ENCODE measurements around the gene MYO18B. TPM values are rescaled to one million over a fixed set of nuclear protein-coding genes. Genes with fewer than 3 reads are reported as not detected.

MYO18B gene
- total RNA-seq, 4 donors from 2014 or later, result under 0.01 to 0.50 (median 0.13) TPM

- no peak for DNase-seq (ENCODE audit: extremely low spot score)
- no peaks in the 10 kb centered on the region for H3K4me1 ChIP-seq
- H3K4me3 ChIP-seq, result no peak overlapping the region
- peaks cover 0 to 28% (median 0%) of the 10 kb centered on the region in 4 donors for H3K27me3 ChIP-seq
- H3K36me3 ChIP-seq, result no peaks in the 10 kb centered on the region
- no peaks in the 10 kb centered on the region for H3K9me3 ChIP-seq
- no peak overlapping the region for H3K27ac ChIP-seq (replicated peaks in 1 of 4)
- no peak for TF ChIP-seq EP300 (IDR thresholded peaks at IDR 0.05)
- TF ChIP-seq POLR2A (IDR thresholded peaks at IDR 0.05; ENCODE audit: low read depth), result no peak
- no peak for TF ChIP-seq POLR2AphosphoS5 (IDR thresholded peaks at IDR 0.05)
- TF ChIP-seq, protein P1, sequence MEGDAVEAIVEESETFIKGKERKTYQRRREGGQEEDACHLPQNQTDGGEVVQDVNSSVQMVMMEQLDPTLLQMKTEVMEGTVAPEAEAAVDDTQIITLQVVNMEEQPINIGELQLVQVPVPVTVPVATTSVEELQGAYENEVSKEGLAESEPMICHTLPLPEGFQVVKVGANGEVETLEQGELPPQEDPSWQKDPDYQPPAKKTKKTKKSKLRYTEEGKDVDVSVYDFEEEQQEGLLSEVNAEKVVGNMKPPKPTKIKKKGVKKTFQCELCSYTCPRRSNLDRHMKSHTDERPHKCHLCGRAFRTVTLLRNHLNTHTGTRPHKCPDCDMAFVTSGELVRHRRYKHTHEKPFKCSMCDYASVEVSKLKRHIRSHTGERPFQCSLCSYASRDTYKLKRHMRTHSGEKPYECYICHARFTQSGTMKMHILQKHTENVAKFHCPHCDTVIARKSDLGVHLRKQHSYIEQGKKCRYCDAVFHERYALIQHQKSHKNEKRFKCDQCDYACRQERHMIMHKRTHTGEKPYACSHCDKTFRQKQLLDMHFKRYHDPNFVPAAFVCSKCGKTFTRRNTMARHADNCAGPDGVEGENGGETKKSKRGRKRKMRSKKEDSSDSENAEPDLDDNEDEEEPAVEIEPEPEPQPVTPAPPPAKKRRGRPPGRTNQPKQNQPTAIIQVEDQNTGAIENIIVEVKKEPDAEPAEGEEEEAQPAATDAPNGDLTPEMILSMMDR (IDR thresholded peaks at IDR 0.05), result no peak
- intact Hi-C loops (cut with DNase I), result no loop called here
- WGBS, result 50% methylated on average over 3 of the region's 3 CpGs
These were observed 303.9 kb downstream of the MYO18B start for GRCh38 chr22:26045860-26046259.

DNA sequence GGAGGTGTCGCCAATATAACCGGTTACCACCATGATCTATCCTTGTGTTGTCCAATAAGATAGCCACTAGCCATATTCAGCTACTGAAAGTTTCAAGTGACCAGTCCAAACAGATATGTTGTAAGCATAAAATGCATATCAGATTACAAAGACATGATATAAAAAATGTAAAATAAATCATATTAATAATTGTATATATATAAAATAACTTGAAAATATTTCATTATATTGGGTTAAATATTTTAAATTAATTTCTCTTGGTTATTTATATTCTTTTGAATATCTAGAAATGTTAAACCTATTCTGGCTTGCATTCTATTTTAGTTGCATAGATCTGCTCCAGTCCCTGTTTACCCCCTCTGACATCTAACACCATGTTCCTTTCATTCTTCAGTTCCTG lies 305.5 kb downstream of the MYO18B start:
- no peak for DNase-seq (ENCODE audit: extremely low spot score)
- Histone ChIP-seq H3K9me3 (no peaks in the 10 kb centered on the region), H3K4me3 (no peak overlapping the region), H3K27ac (replicated peaks in 1 of 4) (no peak overlapping the region), H3K36me3 (no peaks in the 10 kb centered on the region), H3K4me1 (no peaks in the 10 kb centered on the region), H3K27me3 (peaks cover 0 to 28% (median 0%) of the 10 kb centered on the region in 4 donors)
- TF ChIP-seq POLR2AphosphoS5 (IDR thresholded peaks at IDR 0.05), result no peak
- TF ChIP-seq POLR2A (IDR thresholded peaks at IDR 0.05; ENCODE audit: low read depth), result no peak
- TF ChIP-seq EP300 (IDR thresholded peaks at IDR 0.05), result no peak
- TF ChIP-seq, protein P1 (IDR thresholded peaks at IDR 0.05), result no peak
- 88% methylated on average over 2 of the region's 2 CpGs for WGBS
- intact Hi-C loops (cut with DNase I), result no loop called here

DNA sequence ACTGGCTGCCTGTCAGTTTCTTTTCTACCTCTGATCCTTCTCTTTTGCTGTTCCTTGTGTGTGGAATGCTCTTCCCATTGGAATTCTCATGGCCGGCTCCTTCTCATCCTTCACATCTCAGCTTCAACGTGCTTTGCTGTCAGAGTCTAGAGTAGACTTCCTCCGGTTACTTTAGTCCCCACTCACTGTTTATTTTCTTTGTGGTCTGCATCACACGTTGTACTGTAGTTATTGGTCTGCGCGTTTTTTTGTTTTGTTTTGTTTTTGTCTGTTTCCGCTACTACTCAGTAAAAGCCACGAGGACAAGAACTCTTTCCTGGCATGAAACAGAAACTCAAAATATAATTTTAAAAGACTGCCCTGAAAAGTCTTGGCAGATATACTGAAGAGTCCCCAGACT lies 305.9 kb downstream of the MYO18B start:
- Histone ChIP-seq H3K27ac (replicated peaks in 1 of 4) (no peak overlapping the region), H3K4me3 (no peak overlapping the region), H3K4me1 (no peaks in the 10 kb centered on the region), H3K27me3 (peaks cover 0 to 32% (median 0%) of the 10 kb centered on the region in 4 donors), H3K9me3 (no peaks in the 10 kb centered on the region), H3K36me3 (no peaks in the 10 kb centered on the region)
- WGBS, result 38% methylated on average over 8 of the region's 8 CpGs
- intact Hi-C loops (cut with DNase I), result no loop called here
- no peak for DNase-seq (ENCODE audit: extremely low spot score)
- TF ChIP-seq POLR2A (IDR thresholded peaks at IDR 0.05; ENCODE audit: low read depth), result no peak
- no peak for TF ChIP-seq EP300 (IDR thresholded peaks at IDR 0.05)
- TF ChIP-seq POLR2AphosphoS5 (IDR thresholded peaks at IDR 0.05), result no peak
- TF ChIP-seq, protein P1 (IDR thresholded peaks at IDR 0.05), result no peak

- no peak overlapping the region for H3K27ac ChIP-seq (replicated peaks in 1 of 4)
- 71% methylated on average over 7 of the region's 7 CpGs for WGBS
- H3K27me3 ChIP-seq, result peaks cover 0 to 40% (median 0%) of the 10 kb centered on the region in 4 donors
- no peaks in the 10 kb centered on the region for H3K36me3 ChIP-seq
- no peaks in the 10 kb centered on the region for H3K9me3 ChIP-seq
- no peak for TF ChIP-seq POLR2AphosphoS5 (IDR thresholded peaks at IDR 0.05)
- no peak for TF ChIP-seq EP300 (IDR thresholded peaks at IDR 0.05)
- TF ChIP-seq, protein P1 (IDR thresholded peaks at IDR 0.05), result no peak
- no peaks in the 10 kb centered on the region for H3K4me1 ChIP-seq
- DNase-seq (ENCODE audit: extremely low spot score), result no peak
- intact Hi-C loops (cut with DNase I), result no loop called here
- H3K4me3 ChIP-seq, result no peak overlapping the region
These were observed 308.1 kb downstream of the MYO18B start for GRCh38 chr22:26050079-26050478.

- TF ChIP-seq, protein P1 (IDR thresholded peaks at IDR 0.05), result no peak
- TF ChIP-seq EP300 (IDR thresholded peaks at IDR 0.05) (no peak), POLR2AphosphoS5 (IDR thresholded peaks at IDR 0.05) (no peak), POLR2A (IDR thresholded peaks at IDR 0.05; ENCODE audit: low read depth) (no peak)
- 70% methylated on average over 4 of the region's 4 CpGs for WGBS
- no peak overlapping the region for H3K4me3 ChIP-seq
- DNase-seq (ENCODE audit: extremely low spot score), result no peak
- peaks cover 0 to 14% (median 0%) of the 10 kb centered on the region in 4 donors for H3K36me3 ChIP-seq
- no peaks in the 10 kb centered on the region for H3K9me3 ChIP-seq
- H3K4me1 ChIP-seq, result no peaks in the 10 kb centered on the region
- intact Hi-C loops (cut with DNase I), result no loop called here
- H3K27me3 ChIP-seq, result peaks cover 0 to 44% (median 0%) of the 10 kb centered on the region in 4 donors
- no peak overlapping the region for H3K27ac ChIP-seq (replicated peaks in 1 of 4)
These were observed 311.8 kb downstream of the MYO18B start for GRCh38 chr22:26053737-26054316.

Data from esophagus muscularis mucosa (tissue), 4 donors.